Activated T-helper 17 cell treated with anti-CD3 and anti-CD28 coated beads, Interleukin-2, amount 50 U/mL, for 72 hours (primary cell): ENCODE results near the gene MTHFR. TPM values are rescaled to one million over a fixed set of nuclear protein-coding genes. Genes with fewer than 3 reads are reported as not detected.
"Not testable (repeated sequence)": the region's sequence is repeated elsewhere in the genome, so short reads cannot be mapped to it uniquely, and the experiment has no call there.

Source experiments
- ATAC-seq: fragments of 150-1000 bp; cut with Tn5 transposase; replicated peaks from 2 replicates; pipeline ENCODE4 v1.10.0; 2021; ENCODE audit warnings: mild to moderate bottlenecking, moderate library complexity
- H3K27ac Mint-ChIP-seq: one replicate; pipeline ENCODE4 v1.8.0; 2022; ENCODE audit warnings: mixed read lengths
- H3K27me3 Mint-ChIP-seq: one replicate; pipeline ENCODE4 v1.8.0; 2022; ENCODE audit warnings: mixed read lengths
- H3K36me3 Mint-ChIP-seq: one replicate; pipeline ENCODE4 v1.8.0; 2022; ENCODE audit warnings: low read depth, mild to moderate bottlenecking, mixed read lengths
- H3K4me1 Mint-ChIP-seq: one replicate; pipeline ENCODE4 v1.8.0; 2022; ENCODE audit warnings: mixed read lengths
- H3K4me3 Mint-ChIP-seq: one replicate; pipeline ENCODE4 v1.8.0; 2022; ENCODE audit warnings: mild to moderate bottlenecking, mixed read lengths
- H3K9me3 Mint-ChIP-seq: one replicate; pipeline ENCODE4 v1.8.0; 2022; ENCODE audit warnings: mixed read lengths
- total RNA-seq, 2 donors: library from RNA; stranded (reverse); gene quantifications; one replicate each; pipeline ENCODE4 v1.2.3, GENCODE V29; 2022

The MTHFR gene
- total RNA-seq, 2 donors from 2014 or later, result 13.3 to 16.2 TPM

DNA sequence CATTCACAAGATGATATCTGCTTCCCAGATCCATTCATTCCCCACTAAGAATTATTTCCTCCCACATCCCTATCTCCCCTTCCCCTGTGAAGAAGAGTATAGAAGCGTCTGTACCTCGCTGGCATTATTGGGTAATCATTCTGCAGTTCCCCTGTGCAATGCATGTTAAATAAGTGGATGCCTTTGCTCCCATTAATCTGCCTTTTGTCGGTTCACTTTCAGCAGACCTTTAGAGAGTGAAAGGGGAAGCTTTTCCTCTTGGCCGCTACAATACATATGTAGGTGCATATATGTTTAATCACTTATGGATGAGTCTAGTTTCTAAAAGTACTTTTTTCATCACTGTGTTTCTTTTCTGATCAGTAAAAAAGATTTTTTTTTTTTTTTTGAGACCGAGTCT, 7.3 kb upstream of the MTHFR start:
- H3K9me3 Mint-ChIP-seq, result no peaks in the 10 kb centered on the region
- peaks cover 4% of the 10 kb centered on the region for H3K4me1 Mint-ChIP-seq
- H3K36me3 Mint-ChIP-seq, result peaks cover 88% of the 10 kb centered on the region
- ATAC-seq, result no peak
- H3K27ac Mint-ChIP-seq, result no peak overlapping the region
- no peaks in the 10 kb centered on the region for H3K27me3 Mint-ChIP-seq
- no peak overlapping the region for H3K4me3 Mint-ChIP-seq

DNA sequence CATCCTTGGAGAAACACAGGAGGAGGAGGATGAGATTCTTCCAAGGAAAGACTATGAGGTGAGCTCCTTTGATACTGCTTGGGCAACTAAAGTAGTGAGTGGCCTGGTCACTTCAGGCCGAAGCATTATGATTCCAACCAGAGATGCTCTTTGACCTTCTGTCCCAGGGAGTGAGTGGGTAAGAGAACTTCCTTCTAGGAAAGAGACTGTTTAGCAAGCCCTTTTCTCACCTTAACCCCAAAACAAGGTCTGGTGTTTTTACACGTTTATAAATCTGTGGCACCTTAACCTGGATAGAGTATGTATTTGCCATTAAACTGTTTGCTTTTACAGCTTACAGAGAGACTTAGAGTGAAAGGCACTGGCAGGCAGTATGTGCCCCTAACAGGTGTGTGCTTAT, 1.4 kb upstream of the MTHFR start:
- H3K27ac Mint-ChIP-seq, result peak overlapping the region; percentile 92
- no peak for ATAC-seq
- H3K4me3 Mint-ChIP-seq, result peak overlapping the region; percentile 90
- peaks cover 21% of the 10 kb centered on the region for H3K4me1 Mint-ChIP-seq
- H3K9me3 Mint-ChIP-seq, result no peaks in the 10 kb centered on the region
- peaks cover 64% of the 10 kb centered on the region for H3K36me3 Mint-ChIP-seq
- H3K27me3 Mint-ChIP-seq, result no peaks in the 10 kb centered on the region

DNA sequence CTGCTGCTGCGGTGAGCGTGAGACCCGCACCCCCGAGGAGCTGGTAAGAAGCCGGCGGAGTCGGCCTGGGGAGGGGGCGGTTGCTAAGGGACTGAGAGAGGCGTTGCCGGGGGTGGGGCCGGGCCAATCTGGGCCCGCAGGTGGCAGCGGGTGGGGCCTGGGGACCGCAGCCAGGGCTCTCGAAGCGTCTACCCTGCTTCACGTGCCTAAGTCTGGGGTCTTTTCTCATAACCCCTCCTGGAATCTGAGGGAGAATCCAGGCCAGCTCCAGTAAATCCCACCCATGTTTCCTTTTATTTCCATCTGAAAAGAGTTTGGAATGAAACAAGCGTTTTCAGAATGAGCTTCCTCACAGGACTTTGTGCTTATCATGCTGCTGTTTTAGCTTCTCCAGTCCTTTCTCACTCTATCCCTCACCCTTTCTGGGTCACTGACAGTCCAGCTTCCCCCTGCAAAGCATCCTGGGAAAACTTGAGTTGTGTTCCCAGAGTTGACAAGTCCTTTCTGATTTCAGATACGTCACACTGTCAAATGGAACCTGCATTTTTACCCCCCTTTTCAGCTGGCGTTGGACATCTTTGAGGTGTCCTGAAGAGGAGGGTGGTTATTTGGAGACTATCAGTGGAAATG, 658 bp upstream of the MTHFR start:
- ATAC-seq, result peak; percentile 68
- peaks cover 21% of the 10 kb centered on the region for H3K4me1 Mint-ChIP-seq
- H3K9me3 Mint-ChIP-seq, result no peaks in the 10 kb centered on the region
- peak overlapping the region; percentile 90 for H3K4me3 Mint-ChIP-seq
- peaks cover 64% of the 10 kb centered on the region for H3K36me3 Mint-ChIP-seq
- H3K27ac Mint-ChIP-seq, result peak overlapping the region; percentile 92
- no peaks in the 10 kb centered on the region for H3K27me3 Mint-ChIP-seq

- Mint-ChIP-seq H3K36me3 (peaks cover 66% of the 10 kb centered on the region), H3K27me3 (no peaks in the 10 kb centered on the region), H3K9me3 (no peaks in the 10 kb centered on the region), H3K4me1 (peaks cover 21% of the 10 kb centered on the region), H3K27ac (no peak overlapping the region), H3K4me3 (peak overlapping the region; percentile 90)
- ATAC-seq, result no peak
Observed at GRCh38 chr1:11804666-11805421, 920 bp downstream of the MTHFR start.

GRCh38 chr1:11803924-11804665, 1.7 kb downstream of the MTHFR start:
- Mint-ChIP-seq H3K4me1 (peaks cover 21% of the 10 kb centered on the region), H3K4me3 (peak overlapping the region; percentile 90), H3K36me3 (peaks cover 66% of the 10 kb centered on the region)
- H3K9me3 Mint-ChIP-seq, ATAC-seq, H3K27ac Mint-ChIP-seq, H3K27me3 Mint-ChIP-seq: not testable (repeated sequence)

- H3K4me1 Mint-ChIP-seq, result peaks cover 19% of the 10 kb centered on the region
- H3K27ac Mint-ChIP-seq, result peak overlapping the region; percentile 72
- peak overlapping the region; percentile 90 for H3K4me3 Mint-ChIP-seq
- H3K36me3 Mint-ChIP-seq, result peaks cover 59% of the 10 kb centered on the region
- peak; percentile 18 for ATAC-seq
- H3K27me3 Mint-ChIP-seq, result no peaks in the 10 kb centered on the region
- no peaks in the 10 kb centered on the region for H3K9me3 Mint-ChIP-seq
Observed at GRCh38 chr1:11802973-11803885, 2.5 kb downstream of the MTHFR start.

GRCh38 chr1:11802616-11802972, 3.2 kb downstream of the MTHFR start:
- Mint-ChIP-seq H3K27ac (peak overlapping the region; percentile 72), H3K4me1 (peaks cover 12% of the 10 kb centered on the region), H3K4me3 (peak overlapping the region; percentile 90), H3K36me3 (peaks cover 53% of the 10 kb centered on the region), H3K9me3 (no peaks in the 10 kb centered on the region), H3K27me3 (no peaks in the 10 kb centered on the region)
- ATAC-seq, result no peak

GRCh38 chr1:11800756-11801433, 4.9 kb downstream of the MTHFR start:
- H3K27me3 Mint-ChIP-seq, result no peaks in the 10 kb centered on the region
- H3K4me3 Mint-ChIP-seq, result no peak overlapping the region
- H3K9me3 Mint-ChIP-seq, result no peaks in the 10 kb centered on the region
- peaks cover 59% of the 10 kb centered on the region for H3K36me3 Mint-ChIP-seq
- peak overlapping the region; percentile 12 for H3K27ac Mint-ChIP-seq
- peaks cover 12% of the 10 kb centered on the region for H3K4me1 Mint-ChIP-seq
- no peak for ATAC-seq

- no peak overlapping the region for H3K4me3 Mint-ChIP-seq
- H3K27ac Mint-ChIP-seq, result peak overlapping the region; percentile 12
- H3K4me1 Mint-ChIP-seq, result peaks cover 12% of the 10 kb centered on the region
- no peak for ATAC-seq
- H3K36me3 Mint-ChIP-seq, result peaks cover 62% of the 10 kb centered on the region
- no peaks in the 10 kb centered on the region for H3K27me3 Mint-ChIP-seq
- no peaks in the 10 kb centered on the region for H3K9me3 Mint-ChIP-seq
Observed at GRCh38 chr1:11800391-11800755, 5.4 kb downstream of the MTHFR start.

DNA sequence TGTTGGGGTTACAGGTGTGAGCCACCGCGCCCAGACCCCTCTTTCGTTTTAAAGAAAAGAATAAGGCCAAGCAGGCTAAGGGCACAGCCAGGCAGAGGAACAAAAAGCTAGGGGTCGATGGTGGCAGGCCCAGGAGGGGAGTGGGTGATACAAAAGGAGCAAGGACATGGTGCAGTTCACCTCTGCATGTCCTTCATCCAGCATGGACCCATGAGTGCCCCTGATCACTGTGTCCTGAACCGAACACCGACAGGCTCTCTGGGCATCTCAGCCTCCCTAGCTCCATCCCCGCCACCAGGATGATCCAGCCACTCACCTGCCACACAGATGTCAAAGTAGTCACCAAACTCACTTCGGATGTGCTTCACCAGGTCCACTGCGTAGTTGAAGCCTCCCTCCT, 5.9 kb downstream of the MTHFR start:
- no peak for ATAC-seq
- H3K9me3 Mint-ChIP-seq, result no peaks in the 10 kb centered on the region
- no peaks in the 10 kb centered on the region for H3K27me3 Mint-ChIP-seq
- H3K4me3 Mint-ChIP-seq, result no peak overlapping the region
- peaks cover 12% of the 10 kb centered on the region for H3K4me1 Mint-ChIP-seq
- peaks cover 65% of the 10 kb centered on the region for H3K36me3 Mint-ChIP-seq
- no peak overlapping the region for H3K27ac Mint-ChIP-seq

- no peak for ATAC-seq
- H3K27me3 Mint-ChIP-seq, result no peaks in the 10 kb centered on the region
Observed at GRCh38 chr1:11799099-11799498, 6.7 kb downstream of the MTHFR start.

DNA sequence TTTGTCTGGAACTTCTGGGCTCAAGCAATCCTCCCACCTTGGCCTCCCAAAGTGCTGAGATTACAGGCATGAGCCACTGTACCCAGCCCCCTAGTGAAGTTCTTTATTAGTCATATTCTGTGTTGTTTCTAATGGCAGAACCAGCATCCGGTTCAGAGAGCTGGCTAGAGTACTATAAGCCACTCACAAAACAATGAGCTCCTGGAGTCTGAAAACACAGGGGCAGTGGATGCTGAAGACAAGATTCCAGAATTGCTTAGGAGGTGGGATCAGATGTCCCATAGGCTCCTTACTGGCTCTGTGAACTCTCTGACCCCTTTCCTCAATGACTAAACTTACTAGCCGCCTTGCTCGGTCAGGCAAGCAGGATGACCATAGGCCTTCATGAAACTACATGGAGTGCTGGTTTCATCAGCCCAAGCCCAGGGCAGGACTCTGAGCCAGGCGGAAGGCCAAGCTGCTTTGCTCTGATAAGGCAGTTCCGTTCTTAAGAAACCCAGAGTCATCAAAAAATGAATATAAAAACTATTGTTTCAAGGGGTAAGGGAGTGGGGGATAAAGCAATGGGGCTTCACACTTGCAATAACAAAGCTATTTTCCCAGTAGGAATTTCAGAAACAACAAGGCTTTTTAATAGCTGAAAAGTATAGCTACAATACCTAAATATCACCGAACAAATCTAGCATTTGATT, 8.1 kb downstream of the MTHFR start:
- no peak for ATAC-seq
- Mint-ChIP-seq H3K4me3 (no peak overlapping the region), H3K36me3 (peaks cover 65% of the 10 kb centered on the region), H3K27ac (no peak overlapping the region), H3K9me3 (no peaks in the 10 kb centered on the region), H3K4me1 (no peaks in the 10 kb centered on the region), H3K27me3 (no peaks in the 10 kb centered on the region)

More at GRCh38 chr1:11799099-11799498, 6.7 kb downstream of the MTHFR start:
- Mint-ChIP-seq H3K4me3 (no peak overlapping the region), H3K9me3 (no peaks in the 10 kb centered on the region), H3K4me1 (peaks cover 8% of the 10 kb centered on the region), H3K36me3 (peaks cover 72% of the 10 kb centered on the region), H3K27ac (no peak overlapping the region)
